CD4-positive, alpha-beta T cell (primary cell): Measurements from ENCODE around the gene ACTR1B. TPM values are rescaled to one million over a fixed set of nuclear protein-coding genes. Genes with fewer than 3 reads are reported as not detected.
A peak's percentile ranks its signal among the peaks of the same experiment; 100 is the strongest.

Source experiments
- ATAC-seq: fragments of 200-7000 bp; cut with Tn5 transposase; one replicate; pipeline ENCODE4 v1.10.0; 2022; ENCODE audit warnings: mild to moderate bottlenecking; ENCODE audit not compliant: poor library complexity
- CTCF ChIA-PET: fragments of 350-600 bp; sonication (Branson Sonifier 250); formaldehyde crosslinking; loops from one replicate; lab custom pipeline; 2021; ENCODE audit warnings: antibody characterized with exemption, inconsistent platforms; lab: Charles Lee
- POLR2A ChIA-PET: fragments of 350-600 bp; sonication (Branson Sonifier 250); formaldehyde crosslinking; loops from one replicate; lab custom pipeline; 2021; ENCODE audit warnings: antibody characterized with exemption, inconsistent platforms; lab: Charles Lee
- DNase-seq, 14 experiments: peaks; one replicate each; pipeline ENCODE4 v3.0.0-alpha.2; 2013 to 2020; ENCODE audit warnings: mixed read lengths in 2 of 14
- H3K27ac ChIP-seq, 2 donors: one replicate each; pipeline versions ENCODE4 v1.5.1 to v1.7.0; 2013; ENCODE audit warnings: low read length in 2 of 2, low read depth in 1 of 2, mild to moderate bottlenecking in 1 of 2
- H3K27me3 ChIP-seq, 2 experiments: 1 replicate in 1 of 2; 2 replicates in 1 of 2; pipeline versions ENCODE4 v1.6.1 to v1.7.0; 2013; ENCODE audit warnings: low read length in 2 of 2, control low read depth in 1 of 2, mild to moderate bottlenecking in 1 of 2, moderate library complexity in 1 of 2; ENCODE audit not compliant: insufficient read depth in 2 of 2, control insufficient read depth in 1 of 2
- H3K36me3 ChIP-seq: one replicate; pipeline ENCODE4 v1.6.1; 2013; ENCODE audit warnings: low read length, control low read depth; ENCODE audit not compliant: insufficient read depth
- H3K4me1 ChIP-seq: one replicate; pipeline ENCODE4 v1.6.1; 2013; ENCODE audit warnings: low read length, control low read depth; ENCODE audit not compliant: insufficient read depth
- H3K4me3 ChIP-seq: one replicate; pipeline ENCODE4 v1.5.1; 2013; ENCODE audit warnings: mild to moderate bottlenecking, low read length, moderate library complexity
- H3K9me3 ChIP-seq, 2 experiments: 1 replicate in 1 of 2; 2 replicates in 1 of 2; pipeline versions ENCODE4 v1.6.1 to v1.7.0; 2013; ENCODE audit warnings: low read length in 2 of 2, mild to moderate bottlenecking in 2 of 2, control low read depth in 1 of 2, moderate library complexity in 1 of 2; ENCODE audit not compliant: control insufficient read depth in 1 of 2, insufficient read depth in 1 of 2
- H3K27ac Mint-ChIP-seq: one replicate; pipeline ENCODE4 v1.8.0; 2020; ENCODE audit warnings: mixed read lengths
- H3K27me3 Mint-ChIP-seq: one replicate; pipeline ENCODE4 v1.8.0; 2021; ENCODE audit warnings: mixed read lengths
- H3K36me3 Mint-ChIP-seq: one replicate; pipeline ENCODE4 v1.8.0; 2021; ENCODE audit warnings: low read depth, mixed read lengths
- H3K4me1 Mint-ChIP-seq: one replicate; pipeline ENCODE4 v1.8.0; 2021; ENCODE audit warnings: low read depth, mixed read lengths
- H3K4me3 Mint-ChIP-seq: one replicate; pipeline ENCODE4 v1.8.0; 2020; ENCODE audit warnings: mild to moderate bottlenecking, mixed read lengths
- H3K9me3 Mint-ChIP-seq: one replicate; pipeline ENCODE4 v1.8.0; 2020; ENCODE audit warnings: mixed read lengths
- intact Hi-C, 2 experiments: fragments of 100-400 bp; cut with DNase I in 1 of 2; cut with micrococcal nuclease in 1 of 2; formaldehyde crosslinking; loops; one replicate each; pipeline versions ENCODE4 v1.15.1 to v1.9.0; 2023 to 2025; cut with DNase I, micrococcal nuclease
- total RNA-seq, 174 experiments: library from RNA in 2 of 174; stranded (reverse) in 2 of 174; gene quantifications; one replicate each; pipeline ENCODE4 v1.2.3 and lab custom pipeline; 2021 to 2026
- TF ChIP-seq, protein P1 (sequence below): fragments of 200-600 bp; IDR thresholded peaks from one replicate; pipeline ENCODE4 v1.8.0; 2022; ENCODE audit warnings: antibody characterized with exemption, mild to moderate bottlenecking

ACTR1B gene
- total RNA-seq, 2 experiments from 2014 or later, result 89.5 to 92.8 TPM

DNA sequence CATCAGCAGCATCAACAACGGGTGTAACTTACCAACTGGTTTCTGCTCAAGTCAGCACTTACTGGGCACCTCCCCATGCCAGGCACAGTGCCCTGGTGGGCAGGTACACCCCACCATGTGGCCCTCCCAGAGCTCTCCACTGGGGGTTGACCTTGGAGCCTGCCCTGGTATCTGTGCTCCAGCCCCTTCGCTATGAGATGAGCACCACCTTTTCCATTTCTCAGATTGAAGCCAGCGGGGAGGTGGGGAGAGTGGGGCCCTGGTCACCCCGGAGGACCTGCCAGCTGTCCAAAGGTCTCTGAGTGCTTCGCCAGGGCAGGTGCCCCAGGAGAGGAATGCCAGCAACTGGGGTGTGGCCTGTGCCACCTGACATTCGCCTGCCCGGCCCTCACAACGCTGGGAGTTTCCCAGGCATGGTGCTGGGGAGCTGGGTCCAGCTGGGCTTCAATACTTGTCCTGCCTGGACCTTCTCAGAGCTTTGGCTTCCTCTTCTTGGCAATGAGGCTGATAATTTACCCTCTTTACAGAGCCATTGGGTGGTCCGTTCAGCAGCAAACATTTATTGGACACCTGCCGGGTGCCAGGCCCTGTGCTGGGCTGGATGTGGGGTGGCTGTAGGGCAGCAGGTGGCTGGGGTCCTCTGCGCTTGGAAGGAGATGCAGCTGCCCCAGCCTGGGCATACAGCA lies 43.7 kb upstream of the ACTR1B start:
- POLR2A ChIA-PET, result interaction anchor here (1.0 to 1.6 kb wide), 2 partner anchors 11 to 44 kb away, joined by 3 to 4 read pairs; partner anchors contain the start of gene ACTR1B
- H3K4me1 Mint-ChIP-seq, result peaks cover 28% of the 10 kb centered on the region
- H3K27me3 Mint-ChIP-seq, result no peaks in the 10 kb centered on the region

DNA sequence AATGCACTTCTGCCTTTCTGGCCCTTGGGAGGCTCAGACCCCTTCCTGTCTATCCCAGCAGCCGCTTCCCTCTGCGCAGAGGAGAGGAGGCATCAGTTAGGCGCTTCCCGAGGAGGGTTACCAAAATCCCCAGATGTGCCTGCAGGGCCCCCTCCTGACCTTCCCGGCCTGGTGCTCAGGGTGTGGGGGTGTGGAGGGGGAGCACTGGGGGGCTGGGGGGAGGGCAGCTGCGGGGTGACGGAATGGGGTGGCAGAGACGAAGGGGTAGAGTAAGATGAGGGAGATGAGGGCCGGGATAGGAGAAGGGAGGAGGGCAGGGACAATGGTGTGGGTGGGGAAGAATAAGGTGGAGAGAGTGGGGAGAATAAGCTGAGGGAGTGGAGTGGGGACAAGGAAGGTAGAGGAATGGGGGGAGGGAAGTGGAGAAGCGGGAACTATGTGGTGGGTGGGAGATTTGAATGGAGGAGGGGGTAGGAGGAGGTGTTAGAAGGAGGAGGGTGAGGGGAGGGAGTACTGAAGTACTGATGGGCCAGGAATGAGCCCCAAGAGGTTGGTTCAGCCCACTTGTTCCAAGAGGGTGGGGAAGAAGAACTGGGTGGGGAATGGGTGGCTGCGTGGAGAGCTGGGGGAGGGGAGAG lies 43.0 kb upstream of the ACTR1B start:
- POLR2A ChIA-PET, result interaction anchor here (1.6 kb wide), 1 partner anchor 12 kb away, joined by 4 read pairs; no protein-coding TSS in a partner anchor
- no peak overlapping the region for H3K4me3 Mint-ChIP-seq

More for the DNA sequence above, 43.7 kb upstream of the ACTR1B start:
- no peak for ATAC-seq
- peak in 1 of 14 experiments; percentile 12 for DNase-seq
- TF ChIP-seq, protein P1, sequence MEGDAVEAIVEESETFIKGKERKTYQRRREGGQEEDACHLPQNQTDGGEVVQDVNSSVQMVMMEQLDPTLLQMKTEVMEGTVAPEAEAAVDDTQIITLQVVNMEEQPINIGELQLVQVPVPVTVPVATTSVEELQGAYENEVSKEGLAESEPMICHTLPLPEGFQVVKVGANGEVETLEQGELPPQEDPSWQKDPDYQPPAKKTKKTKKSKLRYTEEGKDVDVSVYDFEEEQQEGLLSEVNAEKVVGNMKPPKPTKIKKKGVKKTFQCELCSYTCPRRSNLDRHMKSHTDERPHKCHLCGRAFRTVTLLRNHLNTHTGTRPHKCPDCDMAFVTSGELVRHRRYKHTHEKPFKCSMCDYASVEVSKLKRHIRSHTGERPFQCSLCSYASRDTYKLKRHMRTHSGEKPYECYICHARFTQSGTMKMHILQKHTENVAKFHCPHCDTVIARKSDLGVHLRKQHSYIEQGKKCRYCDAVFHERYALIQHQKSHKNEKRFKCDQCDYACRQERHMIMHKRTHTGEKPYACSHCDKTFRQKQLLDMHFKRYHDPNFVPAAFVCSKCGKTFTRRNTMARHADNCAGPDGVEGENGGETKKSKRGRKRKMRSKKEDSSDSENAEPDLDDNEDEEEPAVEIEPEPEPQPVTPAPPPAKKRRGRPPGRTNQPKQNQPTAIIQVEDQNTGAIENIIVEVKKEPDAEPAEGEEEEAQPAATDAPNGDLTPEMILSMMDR, result no peak
- H3K27me3 ChIP-seq, result no peaks in the 10 kb centered on the region
- H3K4me3 ChIP-seq, result no peak overlapping the region
- H3K4me1 ChIP-seq, result peaks cover 30% of the 10 kb centered on the region
- intact Hi-C loops, result loop anchor here in 1 of 2 experiments (5.0 kb wide), 1 partner anchor 675 kb away; no protein-coding TSS in a partner anchor
- Mint-ChIP-seq H3K9me3 (no peaks in the 10 kb centered on the region), H3K4me3 (no peak overlapping the region), H3K36me3 (no peaks in the 10 kb centered on the region), H3K27ac (no peak overlapping the region)
- CTCF ChIA-PET, result interaction anchor here (1.4 kb wide), 1 partner anchor 9 kb away, joined by 3 read pairs; no protein-coding TSS in a partner anchor
- no peak overlapping the region for H3K27ac ChIP-seq
- H3K9me3 ChIP-seq, result no peaks in the 10 kb centered on the region
- no peaks in the 10 kb centered on the region for H3K36me3 ChIP-seq

DNA sequence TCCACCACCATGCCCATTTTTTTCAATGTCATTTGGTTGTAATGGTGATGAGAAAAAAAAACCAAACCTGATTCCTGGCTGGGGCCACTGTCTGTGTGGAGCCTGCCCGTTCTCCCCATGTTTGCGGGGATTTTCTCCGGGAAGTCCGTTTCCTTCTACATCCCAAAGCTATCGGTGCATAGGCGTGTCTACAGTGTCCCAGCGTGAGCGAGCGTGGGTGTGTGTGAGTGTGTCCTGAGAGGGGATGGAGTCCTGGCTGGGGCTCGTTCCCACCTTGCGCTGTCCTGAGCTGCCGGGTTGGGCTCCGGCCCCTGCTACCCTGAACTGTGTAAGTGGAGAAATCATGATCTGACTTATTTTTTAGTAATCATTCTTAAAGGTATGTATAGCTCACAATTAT lies 42.3 kb upstream of the ACTR1B start:
- Mint-ChIP-seq H3K4me3 (no peak overlapping the region), H3K4me1 (peaks cover 14% of the 10 kb centered on the region), H3K27ac (no peak overlapping the region), H3K27me3 (no peaks in the 10 kb centered on the region), H3K36me3 (no peaks in the 10 kb centered on the region), H3K9me3 (no peaks in the 10 kb centered on the region)
- TF ChIP-seq, protein P1, result no peak
- Histone ChIP-seq H3K27ac (no peak overlapping the region), H3K4me1 (peaks cover 16% of the 10 kb centered on the region), H3K9me3 (no peaks in the 10 kb centered on the region), H3K36me3 (no peaks in the 10 kb centered on the region), H3K27me3 (no peaks in the 10 kb centered on the region), H3K4me3 (no peak overlapping the region)
- ChIA-PET POLR2A (no interaction called here), CTCF (interaction anchor here (1.0 kb wide), 1 partner anchor 115 kb away, joined by 3 read pairs; no protein-coding TSS in a partner anchor)
- DNase-seq (peak in 2 of 14 experiments; percentile 11 to 23), ATAC-seq (no peak)
- intact Hi-C loops, result loop anchor here in 1 of 2 experiments (5.0 kb wide), 1 partner anchor 676 kb away; no protein-coding TSS in a partner anchor

More for the DNA sequence above, 43.0 kb upstream of the ACTR1B start:
- Histone ChIP-seq H3K36me3 (no peaks in the 10 kb centered on the region), H3K27me3 (no peaks in the 10 kb centered on the region), H3K27ac (no peak overlapping the region), H3K4me3 (no peak overlapping the region), H3K9me3 (no peaks in the 10 kb centered on the region), H3K4me1 (peaks cover 23% of the 10 kb centered on the region)
- H3K27ac Mint-ChIP-seq, result no peak overlapping the region
- intact Hi-C loops, result loop anchor here in 1 of 2 experiments (5.0 kb wide), 1 partner anchor 675 kb away; no protein-coding TSS in a partner anchor
- H3K36me3 Mint-ChIP-seq, result no peaks in the 10 kb centered on the region
- TF ChIP-seq, protein P1, result no peak
- CTCF ChIA-PET, result interaction anchor here (1.0 to 1.4 kb wide), 2 partner anchors 10 to 116 kb away, joined by 3 read pairs; no protein-coding TSS in a partner anchor
- H3K4me1 Mint-ChIP-seq, result peaks cover 21% of the 10 kb centered on the region
- DNase-seq (peak in 2 of 14 experiments; percentile 6 to 27), ATAC-seq (no peak)
- no peaks in the 10 kb centered on the region for H3K9me3 Mint-ChIP-seq
- no peaks in the 10 kb centered on the region for H3K27me3 Mint-ChIP-seq
